Stimulated activated CD4-positive, alpha-beta T cell treated with anti-CD3 and anti-CD28 coated beads, Interleukin-4, amount 100 ng/mL, for 1 hour (primary cell): ENCODE measurements around the gene OR6C2.
"Not testable (repeated sequence)": the region's sequence is repeated elsewhere in the genome, so short reads cannot be mapped to it uniquely, and the experiment has no call there.

Source experiments
- DNase-seq: peaks from one replicate; pipeline ENCODE4 v3.0.0-alpha.2; 2020

The OR6C2 gene

GRCh38 chr12:55479136-55479535, 35.3 kb downstream of the OR6C2 start:
- not testable (repeated sequence) for DNase-seq

DNA sequence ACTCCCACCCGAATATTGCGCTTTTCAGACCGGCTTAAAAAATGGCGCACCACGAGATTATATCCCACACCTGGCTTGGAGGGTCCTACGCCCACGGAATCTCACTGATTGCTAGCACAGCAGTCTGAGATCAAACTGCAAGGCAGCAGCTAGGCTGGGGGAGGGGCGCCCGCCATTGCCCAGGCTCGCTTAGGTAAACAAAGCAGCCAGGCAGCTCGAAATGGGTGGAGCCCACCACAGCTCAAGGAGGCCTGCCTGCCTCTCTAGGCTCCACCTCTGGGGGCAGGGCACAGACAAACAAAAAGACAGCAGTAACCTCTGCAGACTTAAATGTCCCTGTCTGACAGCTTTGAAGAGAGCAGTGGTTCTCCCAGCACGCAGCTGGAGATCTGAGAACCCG, 40.4 kb downstream of the OR6C2 start:
- not testable (repeated sequence) for DNase-seq

DNA sequence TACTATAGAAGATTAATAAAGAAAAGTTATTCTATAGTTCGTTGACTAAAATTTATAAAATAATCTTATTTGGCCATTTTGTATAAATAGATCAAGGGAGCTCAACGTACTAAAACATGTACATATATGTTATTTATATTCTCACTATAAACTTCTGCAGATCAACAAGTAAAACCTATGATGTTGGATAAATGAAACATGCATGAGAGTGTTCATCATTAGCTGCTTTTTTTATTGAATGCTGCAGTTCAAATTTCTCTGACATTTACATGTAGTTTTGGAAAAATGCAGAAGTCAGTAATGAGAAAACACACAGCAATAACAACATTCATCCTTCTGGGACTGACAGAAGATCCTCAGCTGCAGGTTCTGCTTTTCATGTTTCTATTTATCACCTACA, 48.2 kb downstream of the OR6C2 start, which contains the start of gene OR6C68:
TSS of gene OR6C68 (plus strand) at position 301 of the 400 bp plus-strand sequence. CDS start at position 301, 0 bp downstream.
- DNase-seq, result no peak

DNA sequence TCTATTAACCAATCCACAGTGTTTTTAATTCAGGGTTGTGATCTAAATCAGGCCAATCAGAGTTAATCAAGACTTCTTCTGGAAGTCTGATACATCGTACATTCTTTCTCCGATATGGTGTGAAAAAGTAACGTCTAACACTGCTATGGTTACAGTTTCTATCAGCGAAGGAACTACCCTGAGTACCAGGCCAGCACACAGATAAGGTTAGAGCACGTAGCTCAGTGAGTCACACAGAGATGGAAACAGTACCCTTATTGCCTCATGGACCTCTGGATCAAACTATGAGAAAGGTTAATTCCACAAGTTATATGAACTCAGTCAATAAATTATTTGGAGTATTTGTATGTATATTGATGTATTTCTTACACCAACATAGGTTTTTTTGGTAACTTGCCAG, 51.6 kb downstream of the OR6C2 start:
- DNase-seq, result no peak

DNA sequence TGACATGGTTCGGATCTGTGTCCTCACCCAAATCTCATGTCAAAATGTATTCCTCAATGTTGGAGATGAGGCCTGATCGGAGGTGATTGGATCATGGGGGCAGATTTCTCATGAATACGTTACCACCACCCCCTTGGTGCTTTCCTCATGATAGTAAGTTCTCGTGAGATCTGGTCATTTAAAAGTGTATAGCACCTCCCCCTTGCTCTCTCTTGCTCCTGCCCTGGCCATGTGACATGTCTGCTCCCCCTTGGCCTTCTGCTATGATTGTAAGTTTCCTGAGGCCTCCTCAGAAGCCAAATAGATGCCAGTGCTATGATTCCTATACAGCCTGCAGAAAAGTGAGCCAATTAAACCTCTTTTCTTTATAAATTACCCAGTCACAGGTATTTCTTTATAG, 55.4 kb downstream of the OR6C2 start:
- DNase-seq, result no peak

DNA sequence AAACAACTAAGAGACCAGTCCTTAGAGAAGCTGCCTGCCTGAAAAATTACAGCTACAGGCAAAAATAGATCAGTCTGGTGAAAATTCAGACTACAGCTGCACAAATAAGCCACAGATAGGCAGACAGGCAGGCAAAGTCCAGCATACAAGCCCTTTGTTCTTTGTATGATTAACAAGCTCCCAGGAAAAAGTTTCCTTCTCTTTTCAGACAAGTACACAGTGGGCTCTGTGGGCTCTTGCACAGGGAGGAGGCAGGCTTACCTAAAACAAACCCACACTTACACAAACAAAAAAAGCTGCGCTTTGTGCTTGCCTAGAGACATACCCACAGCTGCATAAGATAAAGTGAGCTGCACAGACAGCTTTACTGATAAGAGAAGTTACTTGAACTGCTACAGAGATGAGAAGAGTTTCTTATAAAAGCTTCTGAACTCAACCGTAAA, 56.0 kb downstream of the OR6C2 start:
- DNase-seq, result no peak

DNA sequence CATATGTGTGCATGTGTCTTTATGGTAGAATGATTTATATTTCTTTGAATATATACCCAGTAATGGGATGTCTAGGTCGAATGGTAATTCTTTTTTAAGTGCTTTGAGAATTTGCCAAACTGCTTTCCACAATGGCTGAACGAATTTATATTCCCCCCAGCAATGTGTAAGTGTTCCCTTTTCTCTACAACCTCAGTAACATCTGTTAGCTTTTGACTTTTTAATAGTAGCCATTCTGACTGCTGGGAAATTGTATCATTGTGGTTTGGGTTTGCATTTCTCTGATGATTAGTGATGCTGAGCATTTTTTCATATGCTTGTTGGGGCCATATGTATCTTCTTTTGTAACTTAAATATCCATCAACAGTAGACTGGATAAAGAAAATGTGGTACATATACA, 57.7 kb downstream of the OR6C2 start:
- no peak for DNase-seq
